ENCODE data around the gene FIBCD1.

FIBCD1 gene

DNA sequence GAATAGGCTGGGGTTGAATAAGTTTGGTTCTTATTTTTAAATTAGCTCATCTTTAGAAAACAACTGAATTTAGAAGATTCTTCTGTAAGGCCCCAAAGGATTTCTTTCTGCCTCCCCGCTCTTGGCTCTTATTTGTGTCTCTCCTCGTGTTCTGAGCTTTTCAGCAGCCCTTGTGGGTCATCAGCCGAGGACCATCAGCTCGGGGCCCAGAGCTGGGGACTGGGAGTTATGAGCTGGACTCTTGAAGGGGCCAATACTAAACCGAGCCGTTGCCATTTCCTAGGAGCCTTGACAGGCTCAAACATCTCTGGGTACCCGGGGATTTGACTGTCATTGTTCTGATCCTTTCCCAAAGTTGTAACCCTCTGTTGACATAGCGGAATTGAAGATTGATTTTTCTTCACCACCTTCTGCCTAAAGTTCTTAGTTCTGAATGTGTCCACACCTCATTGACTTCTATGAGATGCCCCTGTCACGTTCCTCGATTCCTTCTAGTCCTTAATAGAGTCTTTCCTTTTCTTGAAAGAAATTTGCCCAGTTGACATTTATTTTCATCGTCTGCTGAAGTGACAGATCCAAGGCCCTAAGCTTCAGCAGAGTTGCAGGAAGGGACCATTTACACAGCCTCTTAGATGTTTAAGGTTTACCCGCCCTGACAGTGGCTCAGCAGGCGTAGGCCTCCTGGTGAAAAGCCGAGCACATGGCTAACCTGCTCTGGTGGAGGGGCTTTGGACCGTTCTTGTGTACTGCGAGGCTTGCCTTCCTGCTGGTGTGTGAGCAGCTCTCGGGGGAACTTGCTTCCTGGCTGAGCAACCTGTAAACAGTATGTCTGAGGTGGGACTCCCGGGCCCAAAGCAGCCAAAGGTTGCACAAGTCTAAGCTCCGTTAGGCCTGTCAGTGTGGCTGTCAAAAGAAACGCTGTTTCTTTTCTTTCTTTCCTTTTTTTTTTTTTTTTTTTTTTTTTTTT, 80.0 kb downstream of the FIBCD1 start:
- DNase-seq (ENCODE audit: low spot score) = no peak

DNA sequence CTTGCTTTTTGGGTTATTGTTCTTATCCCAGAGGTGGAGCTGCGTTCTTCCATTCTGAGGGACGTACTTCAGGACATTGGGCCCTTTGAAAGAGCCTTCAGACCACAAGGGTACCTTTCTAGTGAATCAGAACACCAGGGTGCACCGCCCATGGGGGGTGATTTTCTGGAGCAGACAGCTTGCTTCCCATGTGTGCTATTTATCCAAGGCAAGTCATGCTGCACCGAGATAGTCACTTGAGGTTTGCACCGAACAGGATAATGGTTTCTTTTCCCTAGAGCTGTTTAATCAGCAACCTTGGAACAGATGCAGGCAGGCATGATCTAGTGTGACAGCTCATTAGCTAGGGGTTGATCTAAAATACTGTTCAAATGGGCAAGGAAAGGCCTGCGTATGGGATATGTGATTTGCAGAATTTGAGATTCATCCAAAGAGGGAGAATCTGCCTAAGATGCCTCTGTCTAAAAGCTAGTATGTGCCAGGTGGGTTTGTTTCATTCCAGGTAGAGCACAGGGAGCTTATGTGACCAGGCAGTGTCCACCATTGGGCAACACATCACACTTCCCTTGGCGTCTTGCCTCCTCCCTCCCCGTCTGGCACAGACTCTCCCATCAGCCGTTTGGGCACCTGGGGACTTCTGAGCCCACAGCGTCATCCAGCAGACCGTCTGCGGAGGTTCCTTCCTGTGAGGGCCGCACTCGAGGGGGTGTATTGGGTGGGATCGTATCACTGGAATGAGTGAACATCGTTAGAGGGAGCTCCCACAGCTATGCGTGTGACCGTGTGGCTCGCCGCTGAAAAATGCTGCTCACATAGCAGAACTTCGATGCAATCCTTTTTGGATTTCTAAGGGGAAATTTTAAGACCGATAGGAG, 80.9 kb downstream of the FIBCD1 start:
- DNase-seq (ENCODE audit: low spot score) = no peak

GRCh38 chr9:130856474-130856873, 82.6 kb downstream of the FIBCD1 start:
- no peak for DNase-seq (ENCODE audit: low spot score)

- DNase-seq (ENCODE audit: low spot score) = no peak
Observed at GRCh38 chr9:130854835-130855234, 84.2 kb downstream of the FIBCD1 start.

- no peak for DNase-seq (ENCODE audit: low spot score)
Observed at GRCh38 chr9:130854092-130854491, 85.0 kb downstream of the FIBCD1 start.

GRCh38 chr9:130852801-130853200, 86.2 kb downstream of the FIBCD1 start:
- no peak for DNase-seq (ENCODE audit: low spot score)
